Measurements from ENCODE around the gene LCAT. TPM values are rescaled to one million over a fixed set of nuclear protein-coding genes. Genes with fewer than 3 reads are reported as not detected.

Gene LCAT
- total and polyA plus RNA-seq, 9 of the 15 experiments (the other 6 are each of a cell fraction or from before 2014, with no cell fraction given), result 0.46 to 21.0 (median 5.0) TPM

GRCh38 chr16:67930191-67930590, 13.7 kb downstream of the LCAT start (continued):
- TF ChIP-seq MLLT1 (IDR thresholded peaks at IDR 0.05) (no peak), ZNF778 (CRISPR knock-in tag; IDR thresholded peaks at IDR 0.05) (no peak), PRPF4 (IDR thresholded peaks at IDR 0.05; ENCODE audit: insufficient read depth, low read depth, low read length, poor library complexity, severe bottlenecking) (no peak), YBX1 (IDR thresholded peaks at IDR 0.05) (no peak), UBTF (IDR thresholded peaks at IDR 0.05; ENCODE audit: borderline replicate concordance in 1 of 2, low read depth in 2 of 2, low read length in 2 of 2) (no peak), THAP7 (CRISPR knock-in tag; IDR thresholded peaks at IDR 0.05) (no peak), ZNF12 (CRISPR knock-in tag; IDR thresholded peaks at IDR 0.05) (no peak), POLR2B (IDR thresholded peaks at IDR 0.05; ENCODE audit: low read depth, partially characterized antibody) (no peak), HINFP (tag; conservative IDR thresholded peaks at IDR 0.05; ENCODE audit: low read depth) (no peak), SMAD4 (CRISPR knock-in tag; conservative IDR thresholded peaks at IDR 0.05) (no peak)
